Neural cell (in vitro differentiated cells): Measurements from ENCODE around the gene CDC42BPB. TPM values are rescaled to one million over a fixed set of nuclear protein-coding genes. Genes with fewer than 3 reads are reported as not detected.

Experiments
- H2AFZ ChIP-seq: fragments of 200-600, 300-800 bp; sonication (generic), shearing (Covaris generic); 2 replicates; pipeline ENCODE4 v1.6.0; 2014; ENCODE audit warnings: low read depth, mild to moderate bottlenecking, antibody characterized with exemption, low read length, moderate library complexity
- H3F3A ChIP-seq: fragments of 200-600 bp; shearing (Covaris generic); 2 replicates; pipeline ENCODE4 v1.6.1; 2016; ENCODE audit warnings: mild to moderate bottlenecking, moderate library complexity, mixed read lengths, antibody characterized with exemption, low read length; ENCODE audit not compliant: insufficient read depth, poor library complexity, severe bottlenecking
- H3K27ac ChIP-seq: fragments of 200-600, 300-800 bp; sonication (generic), shearing (Covaris generic); 2 replicates; pipeline ENCODE4 v1.5.1; 2014; ENCODE audit warnings: mild to moderate bottlenecking, low read length, moderate library complexity
- H3K27me3 ChIP-seq: fragments of 300-800, 200-600 bp; sonication (generic), shearing (Covaris generic); 2 replicates; pipeline ENCODE4 v1.6.0; 2014; ENCODE audit warnings: mild to moderate bottlenecking, low read depth, low read length, moderate library complexity; ENCODE audit not compliant: insufficient read depth
- H3K36me3 ChIP-seq: fragments of 300-800, 200-600 bp; sonication (generic), shearing (Covaris generic); 2 replicates; pipeline ENCODE4 v1.5.1; 2014; ENCODE audit warnings: mild to moderate bottlenecking, antibody characterized with exemption, low read length, moderate library complexity; ENCODE audit not compliant: insufficient read depth
- H3K4me2 ChIP-seq: fragments of 300-800, 200-600 bp; sonication (generic), shearing (Covaris generic); 2 replicates; pipeline ENCODE4 v1.6.0; 2014; ENCODE audit warnings: mild to moderate bottlenecking, low read length
- H3K4me3 ChIP-seq: fragments of 300-800, 200-600 bp; sonication (generic), shearing (Covaris generic); 2 replicates; pipeline ENCODE4 v1.5.1; 2014; ENCODE audit warnings: mild to moderate bottlenecking, low read length, moderate library complexity
- H3K79me2 ChIP-seq: fragments of 200-600 bp; shearing (Covaris generic); replicated peaks from 2 replicates; pipeline ENCODE4 v1.6.0; 2014; ENCODE audit warnings: mild to moderate bottlenecking, low read length, moderate library complexity; ENCODE audit not compliant: insufficient read depth
- H3K9ac ChIP-seq: fragments of 300-800, 200-600 bp; sonication (generic), shearing (Covaris generic); 2 replicates; pipeline ENCODE4 v1.6.1; 2016; ENCODE audit warnings: mild to moderate bottlenecking, low read length, mixed read lengths
- H3K9me2 ChIP-seq: fragments of 200-600 bp; shearing (Covaris generic); 2 replicates; pipeline ENCODE4 v1.6.1; 2016; ENCODE audit warnings: mild to moderate bottlenecking, low read length, mixed read lengths; ENCODE audit not compliant: insufficient read depth
- H3K9me3 ChIP-seq: fragments of 200-600, 300-800 bp; sonication (generic), shearing (Covaris generic); 2 replicates; pipeline ENCODE4 v1.6.1; 2016; ENCODE audit warnings: mild to moderate bottlenecking, mixed run types, low read length, moderate library complexity, mixed read lengths
- H4K20me1 ChIP-seq: fragments of 200-600 bp; shearing (Covaris generic); 2 replicates; pipeline ENCODE4 v1.6.1; 2016; ENCODE audit warnings: mild to moderate bottlenecking, mixed run types; ENCODE audit not compliant: insufficient read depth
- CTCF ChIP-seq: fragments of 450-650 bp; IDR thresholded peaks from 2 replicates; pipeline ENCODE4 v1.5.1; 2014; ENCODE audit warnings: antibody characterized with exemption, mild to moderate bottlenecking, moderate library complexity; ENCODE audit not compliant: poor library complexity, severe bottlenecking
- EP300 ChIP-seq: fragments of 450-650 bp; conservative IDR thresholded peaks from 2 replicates; pipeline ENCODE4 v1.6.1; 2014; ENCODE audit warnings: antibody characterized with exemption, mild to moderate bottlenecking, moderate library complexity; ENCODE audit not compliant: poor library complexity, severe bottlenecking
- EZH2 ChIP-seq: fragments of 200-600, 300-800 bp; shearing (Covaris generic), sonication (generic); IDR thresholded peaks from 2 replicates; pipeline ENCODE4 v1.6.1; 2014; ENCODE audit warnings: antibody characterized with exemption, low read length, borderline replicate concordance, mild to moderate bottlenecking; ENCODE audit not compliant: insufficient read depth, poor library complexity, severe bottlenecking
- MXI1 ChIP-seq: fragments of 450-650 bp; conservative IDR thresholded peaks from 2 replicates; pipeline ENCODE4 v1.6.1; 2014; ENCODE audit warnings: antibody characterized with exemption, mild to moderate bottlenecking; ENCODE audit not compliant: poor library complexity, severe bottlenecking
- POLR2AphosphoS5 ChIP-seq: IDR thresholded peaks from 2 replicates; pipeline ENCODE4 v1.6.1; 2012
- RAD21 ChIP-seq: fragments of 450-650 bp; conservative IDR thresholded peaks from 2 replicates; pipeline ENCODE4 v1.6.1; 2014; ENCODE audit warnings: antibody characterized with exemption, mild to moderate bottlenecking, moderate library complexity
- REST ChIP-seq: IDR thresholded peaks from 2 replicates; pipeline ENCODE4 v1.6.1; 2012; ENCODE audit warnings: borderline replicate concordance
- SMC3 ChIP-seq: fragments of 450-650 bp; conservative IDR thresholded peaks from 2 replicates; pipeline ENCODE4 v1.6.1; 2014; ENCODE audit warnings: antibody characterized with exemption, mild to moderate bottlenecking, moderate library complexity; ENCODE audit not compliant: poor library complexity
- TAF1 ChIP-seq: IDR thresholded peaks from 2 replicates; pipeline ENCODE4 v1.6.1; 2012; ENCODE audit warnings: low read depth
- polyA plus RNA-seq: library from polyadenylated mRNA; depleted of rRNA; stranded (reverse); fragments of >200 nt; gene quantifications from 2 replicates; pipeline ENCODE4 v1.2.3, GENCODE V29; 2014

The CDC42BPB gene
- polyA plus RNA-seq, 1 donor from 2014 or later, result 43.8 TPM

- no peaks in the 10 kb centered on the region for H3K9me3 ChIP-seq
- H3K36me3 ChIP-seq, result no peaks in the 10 kb centered on the region
- H4K20me1 ChIP-seq, result no peaks in the 10 kb centered on the region
- no peaks in the 10 kb centered on the region for H3K27me3 ChIP-seq
- no peaks in the 10 kb centered on the region for H3K79me2 ChIP-seq
- no peak overlapping the region for H3K9ac ChIP-seq
- no peaks in the 10 kb centered on the region for H3F3A ChIP-seq
- H3K9me2 ChIP-seq, result no peaks in the 10 kb centered on the region
- no peak overlapping the region for H3K4me3 ChIP-seq
- H3K4me2 ChIP-seq, result no peak overlapping the region
- H3K27ac ChIP-seq, result no peak overlapping the region
- no peak overlapping the region for H2AFZ ChIP-seq
- TF ChIP-seq EP300, result no peak
- TF ChIP-seq SMC3, result no peak
- no peak for TF ChIP-seq TAF1
- TF ChIP-seq REST, result no peak
- no peak for TF ChIP-seq POLR2AphosphoS5
- TF ChIP-seq EZH2, result no peak
- no peak for TF ChIP-seq CTCF
- TF ChIP-seq RAD21, result no peak
- no peak for TF ChIP-seq MXI1
These were observed 53.5 kb downstream of the CDC42BPB start for GRCh38 chr14:103003850-103004249.

- Histone ChIP-seq H3K27ac (no peak overlapping the region), H3K4me2 (no peak overlapping the region), H4K20me1 (no peaks in the 10 kb centered on the region), H3F3A (no peaks in the 10 kb centered on the region), H3K9me3 (no peaks in the 10 kb centered on the region), H3K9ac (no peak overlapping the region), H3K4me3 (no peak overlapping the region), H3K9me2 (no peaks in the 10 kb centered on the region), H3K79me2 (no peaks in the 10 kb centered on the region), H3K36me3 (no peaks in the 10 kb centered on the region), H3K27me3 (no peaks in the 10 kb centered on the region), H2AFZ (no peak overlapping the region)
- TF ChIP-seq EP300 (no peak), TAF1 (no peak), CTCF (no peak), POLR2AphosphoS5 (no peak), MXI1 (no peak), EZH2 (no peak), RAD21 (no peak)
These were observed 54.1 kb downstream of the CDC42BPB start for GRCh38 chr14:103003351-103003615.
